Sciatic nerve (tissue), 2 donors: ENCODE measurements around the gene IQGAP3. TPM values are rescaled to one million over a fixed set of nuclear protein-coding genes. Genes with fewer than 3 reads are reported as not detected.
"Not testable (repeated sequence)": the region's sequence is repeated elsewhere in the genome, so short reads cannot be mapped to it uniquely, and the experiment has no call there.

ENCODE experiments used
- ATAC-seq: fragments of 200-7000 bp; cut with Tn5 transposase; one replicate; pipeline ENCODE4 v1.9.1; 2020; ENCODE audit warnings: mild to moderate bottlenecking, moderate library complexity
- DNase-seq: peaks from one replicate; pipeline ENCODE4 v3.0.0-alpha.2; 2020; ENCODE audit warnings: low spot score
- intact Hi-C: fragments of 100-400 bp; cut with DNase I; formaldehyde crosslinking; loops from one replicate; pipeline ENCODE4 v1.14.2; 2022
- total RNA-seq: library from RNA; stranded (reverse); fragmentation: NEBNext Ultra II Directional; extraction: Animal tissue kit (Norgen Biotek cat#: 25700); gene quantifications from one replicate; pipeline ENCODE4 v1.2.1, GENCODE V29; 2021
- donor health status: DM: no; HTN: no; CAD: no.
- donor health status: DM: no; HTN: no; CAD: no.

Gene IQGAP3
- total RNA-seq, 1 donor from 2014 or later, result 0.76 TPM

- DNase-seq, result no peak
- intact Hi-C loops, result no loop called here
These were observed 22.7 kb upstream of the IQGAP3 start for GRCh38 chr1:156595016-156595415.

DNA sequence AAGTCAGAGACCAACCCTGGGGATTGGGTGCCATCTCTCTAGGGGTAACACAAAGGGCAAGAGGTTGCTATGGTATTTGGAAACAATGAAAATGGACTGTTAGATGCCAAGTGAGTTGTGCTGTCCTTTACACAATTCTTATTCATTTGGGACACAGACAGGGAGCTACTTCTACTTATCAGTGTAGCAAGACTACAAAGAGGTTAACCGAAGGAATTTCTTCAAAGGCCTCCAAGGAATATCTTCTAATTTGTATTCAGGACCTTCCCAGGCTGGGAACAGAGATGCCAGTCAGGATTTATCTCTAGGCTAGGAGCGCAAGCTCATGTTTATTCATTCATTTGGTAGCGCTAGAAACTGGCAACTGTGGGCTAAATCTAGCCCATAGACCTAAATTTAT, 21.8 kb upstream of the IQGAP3 start:
- no peak for ATAC-seq
- intact Hi-C loops, result no loop called here
- no peak for DNase-seq

More at GRCh38 chr1:156595016-156595415, 22.7 kb upstream of the IQGAP3 start:
- ATAC-seq, result no peak

- no peak for DNase-seq
- ATAC-seq, result no peak
- intact Hi-C loops, result no loop called here
These were observed 21.3 kb upstream of the IQGAP3 start for GRCh38 chr1:156593661-156593989.

- ATAC-seq (no peak), DNase-seq (no peak)
These were observed 20.7 kb upstream of the IQGAP3 start for GRCh38 chr1:156592910-156593660.

GRCh38 chr1:156592158-156592909, 20.0 kb upstream of the IQGAP3 start:
- ATAC-seq, result peak; percentile 22
- intact Hi-C loops, result no loop called here
- no peak for DNase-seq

More at GRCh38 chr1:156592910-156593660, 20.7 kb upstream of the IQGAP3 start:
- intact Hi-C loops, result no loop called here

- peak; percentile 86 for DNase-seq
- ATAC-seq, result peak; percentile 96
- intact Hi-C loops, result no loop called here
These were observed 19.2 kb upstream of the IQGAP3 start, which contains the start of gene NAXE for GRCh38 chr1:156591432-156592157. Gene NAXE, plus strand, starts transcription at chr1:156591776. Its CDS starts 29 bp downstream, at chr1:156591805.

DNA sequence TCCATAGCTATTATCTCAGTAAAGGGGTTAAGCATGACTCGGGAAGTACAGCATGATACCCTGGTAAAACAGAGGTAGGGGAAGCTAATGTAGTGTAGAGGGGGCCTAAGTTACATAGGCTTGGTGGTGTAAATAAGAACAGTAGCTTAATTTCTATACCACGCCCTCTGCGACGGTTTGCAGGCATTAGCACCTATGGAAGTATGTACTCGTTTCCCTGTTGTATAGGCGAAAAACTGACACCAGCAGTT, 18.7 kb upstream of the IQGAP3 start:
- intact Hi-C loops, result no loop called here
- ATAC-seq (no peak), DNase-seq (no peak)

GRCh38 chr1:156590326-156591180, 18.2 kb upstream of the IQGAP3 start:
- intact Hi-C loops, result no loop called here
- DNase-seq (no peak), ATAC-seq (no peak)

- intact Hi-C loops, result no loop called here
- DNase-seq (no peak), ATAC-seq (no peak)
These were observed 17.2 kb upstream of the IQGAP3 start for GRCh38 chr1:156589546-156589945.

DNA sequence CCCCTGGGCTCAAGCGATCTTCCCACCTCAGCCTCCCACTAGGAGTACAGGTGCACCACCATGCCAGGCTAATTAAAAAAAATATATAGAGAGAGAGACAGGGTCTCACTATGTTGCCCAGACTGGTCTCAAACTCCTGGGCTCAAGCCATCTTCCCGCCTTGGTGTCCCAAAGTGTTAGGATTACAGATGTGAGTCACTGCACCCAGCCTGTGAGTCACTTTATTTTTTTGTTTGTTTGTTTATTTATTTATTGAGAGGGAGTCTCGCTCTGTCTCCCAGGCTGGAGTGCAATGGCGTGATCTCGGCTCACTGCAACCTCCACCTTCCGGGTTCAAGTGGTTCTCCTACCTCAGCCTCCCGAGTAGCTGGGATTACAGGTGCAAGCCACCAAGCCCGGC, 15.6 kb upstream of the IQGAP3 start:
- intact Hi-C loops, ATAC-seq, DNase-seq: not testable (repeated sequence)

DNA sequence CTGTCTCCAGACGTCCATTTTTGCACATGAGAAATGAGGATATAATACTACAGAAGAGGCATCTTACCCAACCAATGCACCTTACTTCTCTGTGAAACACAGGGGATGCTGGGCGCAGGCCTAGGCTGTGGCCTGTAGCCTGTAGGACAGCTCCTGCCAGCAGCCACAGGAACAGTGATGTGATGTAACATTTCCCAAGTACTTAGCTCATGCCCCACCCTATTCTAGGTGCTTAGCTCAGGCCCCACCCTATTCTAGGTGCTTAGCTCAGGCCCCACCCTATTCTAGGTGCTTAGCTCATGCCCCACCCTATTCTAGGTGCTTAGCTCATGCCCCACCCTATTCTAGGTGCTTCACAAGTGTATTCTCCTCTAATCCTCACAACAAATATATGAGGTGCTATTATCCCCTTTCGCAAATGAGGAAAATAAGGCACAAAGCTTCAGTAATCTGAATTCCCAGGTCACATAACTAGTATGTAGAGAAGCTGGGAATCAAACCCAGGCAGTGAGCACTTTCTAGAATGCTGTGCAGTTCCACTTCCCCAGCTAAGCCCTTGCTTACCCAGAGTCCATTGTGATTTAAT, 14.6 kb upstream of the IQGAP3 start:
- intact Hi-C loops, result no loop called here
- no peak for DNase-seq
- ATAC-seq, result no peak

DNA sequence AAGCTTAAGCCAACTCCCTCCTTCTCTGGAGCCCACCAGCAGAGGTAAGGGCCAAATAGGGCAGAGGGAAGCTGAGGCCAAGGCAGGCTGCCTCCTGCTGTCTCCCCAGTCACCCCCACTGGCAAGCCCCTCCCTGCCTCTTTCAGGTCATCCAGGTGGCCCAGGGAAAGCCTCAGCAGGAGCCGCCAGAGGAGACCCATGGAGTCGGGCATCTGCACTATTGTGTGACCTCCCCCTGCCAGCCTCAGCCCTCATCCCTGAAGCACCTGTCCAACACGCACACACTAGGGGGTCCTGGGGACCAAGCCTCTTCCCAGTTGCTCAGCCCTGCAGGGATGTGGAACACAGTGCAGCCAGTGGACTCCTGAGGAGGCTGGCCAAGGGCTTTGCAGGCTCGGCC, 14.0 kb upstream of the IQGAP3 start:
- DNase-seq, result no peak
- intact Hi-C loops, result no loop called here
- ATAC-seq, result no peak

DNA sequence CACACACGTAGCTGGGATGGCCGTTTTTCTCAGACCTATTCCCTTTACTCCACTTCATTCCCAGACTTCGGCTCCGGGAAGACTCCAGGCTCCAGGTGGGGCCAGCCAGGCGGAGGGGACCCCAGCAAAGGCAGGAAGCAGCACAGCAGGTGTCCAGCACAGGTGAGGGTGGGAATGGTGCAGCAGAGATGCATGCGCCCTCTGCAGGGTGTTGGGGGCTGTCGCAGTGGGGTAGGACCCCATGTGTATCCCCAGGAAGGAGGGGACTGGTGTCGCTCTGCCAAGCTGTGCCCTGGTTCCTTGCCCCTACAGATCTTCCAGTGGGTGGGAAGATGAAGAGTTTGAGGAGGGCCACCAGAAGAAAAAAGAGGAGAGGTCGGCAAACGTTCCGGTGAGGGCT, 12.4 kb upstream of the IQGAP3 start:
- intact Hi-C loops, result no loop called here
- ATAC-seq (no peak), DNase-seq (no peak)

GRCh38 chr1:156583821-156584622, 11.7 kb upstream of the IQGAP3 start:
- DNase-seq (peak; percentile 86), ATAC-seq (peak; percentile 60)
- intact Hi-C loops, result no loop called here

GRCh38 chr1:156582388-156583017, 10.1 kb upstream of the IQGAP3 start:
- DNase-seq, result no peak
- intact Hi-C loops, result no loop called here
- ATAC-seq, result peak; percentile 5

DNA sequence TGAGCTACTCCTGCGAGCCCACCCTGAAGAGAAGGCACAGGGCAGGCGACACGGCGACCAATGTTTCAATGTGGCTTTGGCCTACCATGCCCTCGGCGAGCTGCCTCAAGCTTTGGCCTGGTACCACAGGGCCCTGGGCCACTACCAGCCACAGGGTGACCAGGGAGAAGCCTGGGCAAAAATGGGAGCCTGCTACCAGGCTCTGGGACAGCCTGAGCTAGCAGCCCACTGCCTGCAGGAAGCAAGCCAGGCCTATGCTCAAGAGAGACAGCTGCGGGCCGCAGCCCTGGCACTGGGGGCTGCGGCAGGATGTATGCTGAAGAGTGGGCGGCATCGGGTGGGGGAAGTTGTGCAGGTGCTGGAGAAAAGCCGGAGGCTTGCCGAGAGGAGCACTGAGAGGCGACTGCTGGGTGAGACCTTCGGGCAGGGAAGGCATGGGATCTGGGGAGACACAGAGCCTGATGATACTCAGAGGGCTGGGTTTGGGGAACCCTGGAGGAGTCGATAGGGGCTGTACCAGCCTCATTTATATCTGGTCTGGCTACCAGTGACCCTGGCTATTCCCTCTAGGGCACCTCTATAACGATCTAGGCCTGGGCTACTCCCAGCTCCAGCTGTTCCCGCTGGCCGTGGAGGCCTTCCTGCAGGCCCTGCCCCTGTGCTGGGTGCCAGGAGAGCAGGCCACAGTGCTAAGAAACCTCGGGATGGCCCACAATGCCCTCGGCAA, 9.5 kb upstream of the IQGAP3 start:
- ATAC-seq, result no peak
- intact Hi-C loops, result no loop called here
- peak; percentile 47 for DNase-seq

DNA sequence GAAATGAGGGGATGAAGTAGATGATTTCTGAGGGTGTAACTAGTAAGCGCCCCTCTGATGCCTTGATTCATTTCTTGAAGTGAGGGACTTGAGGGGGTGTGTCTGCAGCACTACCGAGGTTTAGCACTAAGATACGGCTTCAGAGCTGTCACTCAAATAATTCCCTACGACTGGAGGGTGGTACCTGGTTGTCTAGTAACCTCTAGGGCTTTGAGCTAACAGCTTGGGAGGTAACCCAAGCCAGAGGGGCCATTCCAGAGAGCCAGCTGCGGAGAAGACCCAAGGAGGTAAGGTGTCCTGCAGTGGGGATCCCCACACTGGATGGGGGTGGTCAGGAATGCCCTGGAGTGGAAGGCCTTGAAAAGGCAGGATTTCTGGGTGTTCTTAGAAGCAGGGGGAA, 7.1 kb upstream of the IQGAP3 start, which contains the start of gene TTC24:
TTC24 (plus strand) TSS at position 252 of the 400 bp plus-strand sequence. CDS start 1,642 bp downstream, outside the sequence.
- no peak for ATAC-seq
- intact Hi-C loops, result no loop called here
- peak; percentile 38 for DNase-seq
